Mesothelial cell of epicardium (in vitro differentiated cells): ENCODE results near the gene C16orf89. TPM values are rescaled to one million over a fixed set of nuclear protein-coding genes. Genes with fewer than 3 reads are reported as not detected.

Source experiments
- DNase-seq, 2 experiments: peaks; one replicate each; pipeline ENCODE4 v3.0.0; 2021; ENCODE audit warnings: low spot score in 2 of 2; ENCODE audit not compliant: unreplicated experiment in 2 of 2
- H3K27ac Mint-ChIP-seq: 2 replicates; pipeline ENCODE4 v1.8.0; 2021; ENCODE audit warnings: mixed read lengths
- H3K27me3 Mint-ChIP-seq: 2 replicates; pipeline ENCODE4 v1.8.0; 2021; ENCODE audit warnings: low read depth, mixed read lengths
- H3K36me3 Mint-ChIP-seq: 2 replicates; pipeline ENCODE4 v1.8.0; 2021; ENCODE audit warnings: mixed read lengths
- H3K4me1 Mint-ChIP-seq: 2 replicates; pipeline ENCODE4 v1.8.0; 2021; ENCODE audit warnings: mixed read lengths
- H3K4me3 Mint-ChIP-seq: 2 replicates; pipeline ENCODE4 v1.8.0; 2021; ENCODE audit warnings: mild to moderate bottlenecking, moderate library complexity, mixed read lengths
- H3K9me3 Mint-ChIP-seq: 2 replicates; pipeline ENCODE4 v1.8.0; 2021; ENCODE audit warnings: mixed read lengths
- CTCF ChIP-seq: fragments of 200-600 bp; sonication (generic); IDR thresholded peaks from one replicate; pipeline ENCODE4 v1.5.0; 2021; ENCODE audit warnings: antibody characterized with exemption; ENCODE audit not compliant: unreplicated experiment
- total RNA-seq: library from RNA; stranded (reverse); gene quantifications from 3 replicates; pipeline ENCODE4 v1.2.1, GENCODE V29; 2021

C16orf89 gene
- total RNA-seq, 1 donor from 2014 or later: 0.87 TPM

- no peaks in the 10 kb centered on the region for H3K9me3 Mint-ChIP-seq
- TF ChIP-seq CTCF: no peak
- H3K27ac Mint-ChIP-seq: no peak overlapping the region
- DNase-seq: no peak
- peaks cover 26% of the 10 kb centered on the region for H3K27me3 Mint-ChIP-seq
- no peaks in the 10 kb centered on the region for H3K36me3 Mint-ChIP-seq
- H3K4me3 Mint-ChIP-seq: no peak overlapping the region
- H3K4me1 Mint-ChIP-seq: no peaks in the 10 kb centered on the region
These were observed 48.6 kb downstream of the C16orf89 start for GRCh38 chr16:5016967-5017677.

DNA sequence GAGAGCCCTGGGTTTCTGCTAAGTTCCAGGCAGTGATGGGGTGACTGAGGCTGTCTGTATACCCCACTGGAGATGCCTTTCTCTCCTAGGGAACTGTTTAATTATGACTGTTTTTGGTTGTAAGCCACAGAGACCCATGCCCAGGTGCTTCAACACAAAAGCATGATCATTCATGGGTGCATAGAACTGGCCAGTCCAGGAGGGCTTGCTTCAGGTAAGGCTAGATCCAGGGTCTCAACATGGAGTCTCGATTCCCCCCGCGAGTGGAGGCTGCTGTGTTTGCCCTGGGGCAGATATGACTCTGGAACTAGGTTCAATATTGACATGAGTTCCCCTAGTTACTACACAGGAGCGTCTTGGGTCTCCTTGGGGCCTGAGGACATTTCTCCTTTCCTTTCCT, 49.9 kb downstream of the C16orf89 start:
- no peak for TF ChIP-seq CTCF
- no peaks in the 10 kb centered on the region for H3K9me3 Mint-ChIP-seq
- H3K4me1 Mint-ChIP-seq: no peaks in the 10 kb centered on the region
- H3K27me3 Mint-ChIP-seq: peaks cover 32% of the 10 kb centered on the region
- H3K4me3 Mint-ChIP-seq: no peak overlapping the region
- no peak overlapping the region for H3K27ac Mint-ChIP-seq
- DNase-seq: no peak
- H3K36me3 Mint-ChIP-seq: no peaks in the 10 kb centered on the region

DNA sequence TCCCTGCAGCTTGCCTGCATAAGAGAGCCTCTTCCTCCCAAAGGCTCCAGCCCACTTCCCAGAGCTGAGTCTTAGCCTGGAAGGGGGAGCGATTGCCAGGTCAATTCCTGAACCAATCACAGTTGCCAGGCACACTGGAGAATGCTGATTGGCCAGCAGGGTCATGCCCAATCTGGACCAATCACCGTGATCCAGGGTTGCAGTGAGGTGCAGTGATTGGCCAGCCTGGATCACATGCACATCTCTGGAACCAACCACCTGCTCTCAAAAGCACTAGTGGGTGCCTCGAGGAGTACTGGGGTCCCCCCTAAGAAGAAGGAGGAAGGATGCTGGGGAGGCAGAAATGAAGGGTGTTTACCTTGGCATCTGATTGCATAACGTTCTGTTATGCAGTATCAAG, 50.4 kb downstream of the C16orf89 start:
- no peak for TF ChIP-seq CTCF
- Mint-ChIP-seq H3K27ac (no peak overlapping the region), H3K4me1 (no peaks in the 10 kb centered on the region), H3K4me3 (no peak overlapping the region), H3K36me3 (no peaks in the 10 kb centered on the region), H3K9me3 (no peaks in the 10 kb centered on the region), H3K27me3 (peaks cover 34% of the 10 kb centered on the region)
- no peak for DNase-seq

- Mint-ChIP-seq H3K36me3 (no peaks in the 10 kb centered on the region), H3K27ac (no peak overlapping the region), H3K9me3 (no peaks in the 10 kb centered on the region), H3K4me3 (no peak overlapping the region), H3K27me3 (peaks cover 43% of the 10 kb centered on the region), H3K4me1 (no peaks in the 10 kb centered on the region)
- no peak for DNase-seq
- no peak for TF ChIP-seq CTCF
These were observed 52.9 kb downstream of the C16orf89 start for GRCh38 chr16:5012887-5013286.

DNA sequence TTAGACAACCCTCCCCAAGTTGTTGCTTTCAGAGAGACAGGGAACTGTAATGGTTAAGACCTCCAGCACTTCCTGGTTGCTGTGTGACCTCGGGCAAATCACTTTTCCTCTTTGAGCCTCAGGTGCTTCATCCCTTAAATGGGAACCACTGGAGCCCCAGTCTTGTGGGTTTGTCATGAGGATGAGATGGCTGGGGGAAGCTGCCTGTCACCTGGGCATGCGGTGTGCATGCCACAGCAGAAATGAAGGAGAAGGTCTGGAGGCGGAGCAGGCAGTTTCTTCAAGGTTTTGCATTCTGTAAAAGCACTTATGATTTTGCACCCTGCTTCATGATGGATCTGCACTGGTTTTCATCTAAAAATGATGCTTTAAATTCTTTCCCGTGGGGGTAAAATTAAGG, 54.1 kb downstream of the C16orf89 start:
- TF ChIP-seq CTCF: no peak
- Mint-ChIP-seq H3K4me3 (no peak overlapping the region), H3K27me3 (peaks cover 40% of the 10 kb centered on the region), H3K4me1 (no peaks in the 10 kb centered on the region), H3K36me3 (no peaks in the 10 kb centered on the region), H3K9me3 (no peaks in the 10 kb centered on the region), H3K27ac (no peak overlapping the region)
- DNase-seq: no peak
